ENCODE measurements around the gene POTEJ. TPM values are rescaled to one million over a fixed set of nuclear protein-coding genes. Genes with fewer than 3 reads are reported as not detected.
A peak's percentile ranks its signal among the peaks of the same experiment; 100 is the strongest.
"Not testable (repeated sequence)": the region's sequence is repeated elsewhere in the genome, so short reads cannot be mapped to it uniquely, and the experiment has no call there.

Gene POTEJ
- total and polyA plus RNA-seq, 4 donors = 0.10 to 0.11 TPM; not detected in 2

DNA sequence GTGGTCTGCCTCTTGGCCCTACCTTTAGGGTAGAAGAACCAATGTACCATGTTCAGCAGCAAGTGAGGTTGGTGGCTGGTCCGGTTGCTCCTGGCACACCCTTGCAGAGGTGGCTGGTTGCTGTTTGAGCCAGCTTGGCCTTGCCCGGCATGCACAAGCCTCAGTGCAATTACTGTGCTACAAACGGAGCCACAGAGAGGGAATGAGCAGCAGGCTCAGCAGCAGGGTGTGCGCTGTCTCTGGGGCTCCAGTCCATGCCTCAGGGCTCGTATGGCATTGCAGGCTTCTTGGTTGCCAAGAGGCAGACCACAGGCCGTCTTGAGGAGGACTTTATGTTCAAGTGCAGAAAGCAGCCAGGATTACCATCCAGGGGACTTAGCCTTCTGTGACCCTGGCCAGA, 53.3 kb downstream of the POTEJ start:
- WGBS (ENCODE audit: insufficient coverage) = 80% methylated on average over 5 of the region's 6 CpGs
- H3K9me3 ChIP-seq (ENCODE audit: control insufficient read depth, insufficient read depth, low read length); H3K27ac ChIP-seq (ENCODE audit: low read depth, low read length); H3K4me3 ChIP-seq (ENCODE audit: low read depth, low read length); H3K36me3 ChIP-seq (ENCODE audit: control insufficient read depth, insufficient read depth, low read length); H3K4me1 ChIP-seq (ENCODE audit: control insufficient read depth, insufficient read depth, low read length); DNase-seq (ENCODE audit: low read depth in 4 of 6, low spot score in 6 of 6); H3K27me3 ChIP-seq (ENCODE audit: control insufficient read depth, insufficient read depth, low read length): not testable (repeated sequence)

DNA sequence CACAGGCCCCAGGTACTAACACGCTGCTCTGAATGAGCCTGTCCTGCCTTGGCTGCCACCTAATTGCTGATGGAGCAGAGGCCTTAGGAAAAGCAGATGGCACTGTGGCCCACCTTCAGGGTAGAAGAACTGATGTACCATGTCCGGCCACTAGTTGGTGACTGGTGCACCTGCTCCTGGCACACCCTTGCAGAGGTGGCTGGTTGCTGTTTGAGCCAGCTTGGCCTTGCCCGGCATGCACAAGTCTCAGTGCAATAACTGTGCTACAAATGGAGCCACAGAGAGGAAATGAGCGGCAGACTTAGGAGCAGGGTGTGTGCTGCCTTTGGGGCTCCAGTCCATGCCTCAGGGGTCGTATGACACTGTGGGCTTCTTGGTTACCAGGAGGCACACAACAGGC, 54.4 kb downstream of the POTEJ start:
- WGBS (ENCODE audit: insufficient coverage) = 81% methylated on average over 3 of the region's 5 CpGs

DNA sequence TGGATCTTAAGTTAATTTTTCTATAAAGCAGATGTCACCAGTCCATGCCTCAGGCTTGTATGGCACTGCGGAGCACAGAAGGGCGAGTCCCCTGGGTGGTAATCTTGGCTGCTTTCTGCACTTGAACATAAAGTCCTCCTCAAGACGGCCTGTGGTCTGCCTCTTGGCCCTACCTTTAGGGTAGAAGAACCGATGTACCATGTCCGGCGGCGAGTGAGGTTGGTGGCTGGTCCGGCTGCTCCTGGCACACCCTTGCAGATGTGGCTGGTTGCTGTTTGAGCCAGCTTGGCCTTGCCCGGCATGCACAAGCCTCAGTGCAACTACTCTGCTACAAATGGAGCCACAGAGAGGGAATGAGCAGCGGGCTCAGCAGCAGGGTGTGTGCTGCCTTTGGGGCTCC, 56.3 kb downstream of the POTEJ start:
- 98% methylated on average over 7 of the region's 10 CpGs for WGBS (ENCODE audit: insufficient coverage)
- H3K4me3 ChIP-seq (ENCODE audit: low read depth, low read length); H3K27ac ChIP-seq (ENCODE audit: low read depth, low read length); H3K27me3 ChIP-seq (ENCODE audit: control insufficient read depth, insufficient read depth, low read length); H3K9me3 ChIP-seq (ENCODE audit: control insufficient read depth, insufficient read depth, low read length); DNase-seq (ENCODE audit: low read depth in 4 of 6, low spot score in 6 of 6); H3K4me1 ChIP-seq (ENCODE audit: control insufficient read depth, insufficient read depth, low read length); H3K36me3 ChIP-seq (ENCODE audit: control insufficient read depth, insufficient read depth, low read length): not testable (repeated sequence)

More for the DNA sequence above, 54.4 kb downstream of the POTEJ start:
- not testable (repeated sequence) for H3K4me1 ChIP-seq (ENCODE audit: control insufficient read depth, insufficient read depth, low read length); H3K4me3 ChIP-seq (ENCODE audit: low read depth, low read length); H3K36me3 ChIP-seq (ENCODE audit: control insufficient read depth, insufficient read depth, low read length); DNase-seq (ENCODE audit: low read depth in 4 of 6, low spot score in 6 of 6); H3K27me3 ChIP-seq (ENCODE audit: control insufficient read depth, insufficient read depth, low read length); H3K9me3 ChIP-seq (ENCODE audit: control insufficient read depth, insufficient read depth, low read length); H3K27ac ChIP-seq (ENCODE audit: low read depth, low read length)

- WGBS (ENCODE audit: insufficient coverage) = 88% methylated on average over 6 of the region's 13 CpGs
- not testable (repeated sequence) for H3K9me3 ChIP-seq (ENCODE audit: control insufficient read depth, insufficient read depth, low read length); H3K36me3 ChIP-seq (ENCODE audit: control insufficient read depth, insufficient read depth, low read length); H3K4me1 ChIP-seq (ENCODE audit: control insufficient read depth, insufficient read depth, low read length); H3K27ac ChIP-seq (ENCODE audit: low read depth, low read length); DNase-seq (ENCODE audit: low read depth in 4 of 6, low spot score in 6 of 6); H3K27me3 ChIP-seq (ENCODE audit: control insufficient read depth, insufficient read depth, low read length); H3K4me3 ChIP-seq (ENCODE audit: low read depth, low read length)
These were observed 58.9 kb downstream of the POTEJ start for GRCh38 chr2:130670026-130670745.

DNA sequence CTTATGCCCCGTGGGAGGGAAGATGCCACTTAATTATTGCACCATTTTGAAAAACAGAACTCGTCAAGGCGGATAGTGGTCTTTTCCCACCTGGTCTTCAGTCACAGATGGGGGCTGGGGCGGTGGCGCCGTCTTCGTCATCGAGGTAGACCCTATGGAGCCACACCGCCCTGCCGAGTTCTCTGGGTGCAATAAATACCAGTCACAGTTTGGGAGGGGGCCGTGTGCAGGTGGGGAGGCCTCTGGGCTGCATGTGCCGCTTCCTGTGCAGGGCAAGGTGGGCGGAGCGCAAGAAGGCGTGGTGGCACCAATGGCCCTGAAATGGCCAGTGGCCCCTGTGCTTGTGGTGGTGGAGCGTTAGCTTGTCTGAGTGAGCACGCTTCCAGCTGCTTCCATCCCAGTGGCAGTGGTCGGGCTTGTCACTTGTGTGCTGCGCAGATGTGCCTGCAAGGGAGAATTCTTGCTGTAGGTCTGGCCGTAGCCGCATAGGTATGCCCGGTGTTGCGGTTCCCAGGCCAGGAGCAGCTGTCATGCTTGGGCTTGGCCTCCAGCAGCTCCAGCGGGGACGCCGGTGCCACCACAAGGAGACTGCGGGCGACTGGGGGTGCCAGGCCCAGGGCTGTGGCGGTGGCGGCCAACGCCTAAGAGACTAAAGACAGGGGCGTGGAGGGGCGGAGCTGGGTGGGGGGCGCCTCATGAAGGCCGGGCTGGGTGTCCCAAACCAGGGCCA, 81.0 kb downstream of the POTEJ start:
- 47% methylated on average over 7 of the region's 35 CpGs for WGBS (ENCODE audit: insufficient coverage)
- not testable (repeated sequence) for H3K27me3 ChIP-seq (ENCODE audit: control insufficient read depth, insufficient read depth, low read length); H3K9me3 ChIP-seq (ENCODE audit: control insufficient read depth, insufficient read depth, low read length); DNase-seq (ENCODE audit: low read depth in 4 of 6, low spot score in 6 of 6); H3K27ac ChIP-seq (ENCODE audit: low read depth, low read length); H3K36me3 ChIP-seq (ENCODE audit: control insufficient read depth, insufficient read depth, low read length); H3K4me3 ChIP-seq (ENCODE audit: low read depth, low read length); H3K4me1 ChIP-seq (ENCODE audit: control insufficient read depth, insufficient read depth, low read length)

- H3K36me3 ChIP-seq (ENCODE audit: control insufficient read depth, insufficient read depth, low read length); H3K4me1 ChIP-seq (ENCODE audit: control insufficient read depth, insufficient read depth, low read length); H3K9me3 ChIP-seq (ENCODE audit: control insufficient read depth, insufficient read depth, low read length); H3K27ac ChIP-seq (ENCODE audit: low read depth, low read length); H3K27me3 ChIP-seq (ENCODE audit: control insufficient read depth, insufficient read depth, low read length): not testable (repeated sequence)
- peak overlapping the region; percentile 24 for H3K4me3 ChIP-seq (ENCODE audit: low read depth, low read length)
- 0% methylated on average over 16 of the region's 37 CpGs for WGBS (ENCODE audit: insufficient coverage)
- DNase-seq (ENCODE audit: low read depth in 4 of 6, low spot score in 6 of 6) = peak in 5 of 6 donors; percentile 0 to 89 (median 42)
These were observed 82.2 kb downstream of the POTEJ start for GRCh38 chr2:130693474-130693873.

GRCh38 chr2:130703250-130703649, 92.0 kb downstream of the POTEJ start:
- not testable (repeated sequence) for H3K9me3 ChIP-seq (ENCODE audit: control insufficient read depth, insufficient read depth, low read length); H3K27me3 ChIP-seq (ENCODE audit: control insufficient read depth, insufficient read depth, low read length); H3K36me3 ChIP-seq (ENCODE audit: control insufficient read depth, insufficient read depth, low read length); DNase-seq (ENCODE audit: low read depth in 4 of 6, low spot score in 6 of 6); H3K4me3 ChIP-seq (ENCODE audit: low read depth, low read length); H3K27ac ChIP-seq (ENCODE audit: low read depth, low read length); H3K4me1 ChIP-seq (ENCODE audit: control insufficient read depth, insufficient read depth, low read length)
- 33% methylated on average over 1 of the region's 3 CpGs for WGBS (ENCODE audit: insufficient coverage)

Small RNA genes within 50 kb of the gene (small RNA-seq; reads per million reads assigned to genes)
- not detected for gene RF00017 (ENCODE audit: low replicate concordance)
- not detected for gene RNU6-848P (ENCODE audit: low replicate concordance)

Other genes starting within 250 kb of the POTEJ start
- under 1 TPM; 0.59 to 0.72 TPM for gene POTEI, start 102.1 kb upstream of the POTEJ start, total RNA-seq
- 1 to 10 TPM in 1 of 2 donors, under 1 TPM in 1; 0.95 to 1.1 TPM for gene POTEI, start 102.1 kb upstream of the POTEJ start, polyA plus RNA-seq (ENCODE audit: insufficient read length in 2 of 2)
- gene CFC1B, start 90.2 kb upstream of the POTEJ start, total RNA-seq = under 1 TPM; 0.44 to 0.50 TPM
- under 1 TPM in 1 of 2 donors, not detected in 1; 0.63 TPM for gene CFC1B, start 90.2 kb upstream of the POTEJ start, polyA plus RNA-seq (ENCODE audit: insufficient read length in 2 of 2)
- gene CFC1, start 11.9 kb upstream of the POTEJ start, total RNA-seq = 1 to 10 TPM; 3.3 to 4.5 TPM
- gene CFC1, start 11.9 kb upstream of the POTEJ start, polyA plus RNA-seq (ENCODE audit: insufficient read length in 2 of 2) = 10 to 100 TPM; 18.7 to 21.4 TPM
- not detected for gene GPR148, start 117.6 kb downstream of the POTEJ start, total RNA-seq
- under 1 TPM in 1 of 2 donors, not detected in 1; 0.33 TPM for gene GPR148, start 117.6 kb downstream of the POTEJ start, polyA plus RNA-seq (ENCODE audit: insufficient read length in 2 of 2)
- 10 to 100 TPM in 1 of 2 donors, 1 to 10 TPM in 1; 4.5 to 11.4 TPM for gene AMER3, start 144.1 kb downstream of the POTEJ start, total RNA-seq
- 10 to 100 TPM; 11.0 to 11.4 TPM for gene AMER3, start 144.1 kb downstream of the POTEJ start, polyA plus RNA-seq (ENCODE audit: insufficient read length in 2 of 2)
- 10 to 100 TPM; 61.6 to 71.0 TPM for gene ARHGEF4, start 225.5 kb downstream of the POTEJ start, total RNA-seq
- gene ARHGEF4, start 225.5 kb downstream of the POTEJ start, polyA plus RNA-seq (ENCODE audit: insufficient read length in 2 of 2) = 100 to 1,000 TPM; 203 to 210 TPM